HCEC 1CT (cell line): ENCODE data around the gene IFRD2.
"Not testable (repeated sequence)": the region's sequence is repeated elsewhere in the genome, so short reads cannot be mapped to it uniquely, and the experiment has no call there.

Experiments used
- DNase-seq: peaks from one replicate; pipeline ENCODE4 v3.0.0-alpha.2; 2017

The IFRD2 gene

DNA sequence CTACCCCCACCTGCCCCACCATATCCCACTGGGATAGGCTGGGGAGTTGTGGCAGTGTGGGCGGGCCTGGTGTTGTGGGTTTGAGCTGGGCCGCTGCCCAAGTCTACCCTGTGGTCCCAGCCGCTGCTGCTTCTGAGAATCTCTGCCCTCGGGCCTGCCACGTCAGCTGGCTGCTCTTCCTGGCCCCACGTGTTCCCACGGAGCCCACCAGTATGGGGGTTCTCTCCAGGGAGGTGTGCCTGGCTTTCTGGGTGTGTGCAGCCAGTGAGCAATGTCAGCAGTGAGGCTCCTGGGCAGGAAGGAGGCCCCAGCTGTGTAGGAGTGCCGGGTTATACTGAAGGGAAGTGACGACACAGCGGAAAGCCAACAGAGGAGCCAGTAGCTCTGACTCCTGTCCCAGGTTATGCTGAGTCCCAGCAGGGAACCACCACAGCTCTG, 45.7 kb downstream of the IFRD2 start:
- DNase-seq, result peak; percentile 76

DNA sequence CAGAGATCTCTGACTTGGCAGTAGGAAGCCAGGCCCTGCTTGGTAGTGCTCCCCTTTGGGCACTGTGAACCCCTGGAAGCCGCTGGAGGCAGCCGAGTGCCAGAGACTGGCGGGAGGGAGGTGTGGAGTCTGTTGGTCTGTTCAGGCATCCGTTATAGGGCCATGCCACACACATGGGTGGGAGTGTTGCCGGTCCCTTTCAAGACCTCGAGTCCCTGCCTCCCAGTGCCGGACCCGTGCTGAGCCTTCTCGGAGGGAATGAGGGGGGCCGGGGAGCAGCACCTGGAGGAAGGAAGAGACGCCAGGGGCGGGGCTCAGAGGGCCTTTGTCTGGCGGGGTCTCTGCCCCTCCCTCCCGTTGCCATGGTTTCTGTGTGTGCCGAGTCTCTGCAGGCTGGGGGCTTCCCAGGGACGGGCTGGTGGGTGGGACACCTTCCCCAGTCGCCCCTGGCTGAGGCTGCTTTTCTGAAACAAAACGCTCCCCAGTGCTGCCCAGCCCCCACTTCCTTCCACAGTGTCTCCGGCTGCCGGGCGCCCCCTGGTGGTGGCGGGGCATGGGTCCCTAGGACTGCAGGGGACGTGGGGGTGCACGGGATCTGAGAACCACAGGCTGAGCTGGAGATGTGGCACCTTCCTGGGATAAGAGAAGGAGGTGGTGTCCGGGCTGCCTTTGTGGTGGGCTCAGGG, 46.3 kb downstream of the IFRD2 start:
- peak; percentile 70 for DNase-seq

DNA sequence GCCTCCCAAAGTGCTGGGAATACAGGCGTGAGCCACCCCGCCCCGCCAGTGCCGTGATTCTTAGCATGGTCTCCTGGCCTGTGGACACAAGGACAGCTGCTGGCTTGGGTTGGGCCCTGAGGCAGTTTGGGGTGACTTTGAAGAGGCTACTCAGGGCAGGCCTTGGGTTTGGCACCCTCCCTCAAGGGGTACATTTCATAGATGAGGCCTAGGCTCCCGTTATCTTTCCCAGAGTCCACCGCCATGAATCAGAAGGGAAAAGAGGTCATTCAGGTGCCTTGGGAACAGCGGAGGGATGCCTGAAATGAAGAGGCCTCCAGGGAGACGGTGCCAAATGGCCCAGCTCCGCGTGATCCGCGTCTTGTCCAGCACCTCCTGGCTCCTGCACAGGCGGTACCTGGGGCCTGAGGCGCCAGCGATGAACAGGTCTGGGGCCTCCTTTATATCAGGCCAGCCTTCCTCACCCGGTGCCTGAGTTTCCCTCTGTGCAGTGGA, 46.9 kb downstream of the IFRD2 start:
- DNase-seq, result no peak

DNA sequence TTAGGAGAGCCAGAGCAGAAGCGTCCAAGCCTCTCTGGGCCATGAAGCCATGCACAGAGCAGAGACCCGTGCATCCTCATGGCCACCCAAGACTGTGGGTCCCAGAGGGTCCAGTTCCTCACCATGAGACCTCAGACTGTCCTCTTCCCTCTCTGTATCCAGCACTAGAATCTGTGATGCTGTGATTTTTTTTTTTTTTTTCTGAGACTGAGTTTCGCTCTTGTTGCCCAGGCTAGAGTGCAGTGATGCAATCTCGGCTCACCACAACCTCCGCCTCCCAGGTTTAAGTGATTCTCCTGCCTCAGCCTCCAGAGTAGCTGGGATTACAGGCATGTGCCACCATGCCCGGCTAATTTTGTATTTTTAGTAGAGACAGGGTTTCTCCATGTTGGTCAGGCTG, 47.4 kb downstream of the IFRD2 start:
- DNase-seq, result not testable (repeated sequence)

DNA sequence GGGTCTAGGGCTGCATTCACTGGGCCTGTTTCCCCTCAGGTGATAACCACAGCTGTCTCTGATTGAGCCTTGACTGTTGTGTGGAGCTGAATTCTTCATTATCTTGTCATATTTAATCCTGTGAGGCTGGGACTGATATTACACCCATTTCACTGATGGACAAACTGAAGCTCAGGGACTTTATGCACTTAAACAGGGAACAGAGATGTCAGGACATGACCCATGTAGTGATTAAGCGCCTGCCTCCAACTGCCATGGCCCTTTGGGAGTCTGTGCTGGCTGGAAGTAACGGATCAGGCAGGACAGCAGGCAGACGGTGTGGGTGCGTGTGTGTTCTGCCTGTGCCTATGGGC, 48.7 kb downstream of the IFRD2 start:
- DNase-seq, result no peak

DNA sequence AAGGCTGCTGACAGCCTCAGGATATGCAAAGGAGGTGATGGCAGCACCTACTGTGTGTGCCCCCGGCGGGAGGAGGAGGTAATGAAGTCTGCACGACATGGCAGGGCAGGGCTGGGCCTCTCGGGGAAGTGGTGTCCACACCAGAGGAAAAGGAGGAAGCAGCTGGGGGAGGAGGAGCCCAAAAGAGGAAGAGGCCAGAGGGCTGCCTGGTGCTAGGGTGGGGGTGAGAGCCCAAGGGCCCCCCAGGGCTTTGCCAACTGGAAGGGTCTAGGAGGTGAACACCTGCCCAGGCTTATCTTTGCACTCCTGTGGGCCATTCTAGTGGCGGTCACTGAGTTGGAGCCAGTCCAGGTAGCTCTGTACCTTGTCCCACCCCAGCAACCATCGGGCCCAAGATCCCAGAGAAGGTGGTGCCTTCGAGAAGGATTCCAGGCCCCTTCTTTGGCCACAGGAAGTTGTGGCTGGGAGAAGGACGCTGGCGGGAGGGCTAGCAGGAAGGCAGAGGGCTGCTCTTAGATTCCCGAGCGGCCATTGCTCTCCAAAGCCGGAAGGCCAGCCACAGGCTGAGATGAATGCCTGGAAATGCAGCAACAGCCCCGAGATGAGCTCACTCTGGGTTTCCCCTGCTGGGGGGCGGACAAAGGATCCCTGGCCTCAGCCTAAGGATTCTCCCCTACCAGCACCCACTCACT, 49.2 kb downstream of the IFRD2 start:
- no peak for DNase-seq

DNA sequence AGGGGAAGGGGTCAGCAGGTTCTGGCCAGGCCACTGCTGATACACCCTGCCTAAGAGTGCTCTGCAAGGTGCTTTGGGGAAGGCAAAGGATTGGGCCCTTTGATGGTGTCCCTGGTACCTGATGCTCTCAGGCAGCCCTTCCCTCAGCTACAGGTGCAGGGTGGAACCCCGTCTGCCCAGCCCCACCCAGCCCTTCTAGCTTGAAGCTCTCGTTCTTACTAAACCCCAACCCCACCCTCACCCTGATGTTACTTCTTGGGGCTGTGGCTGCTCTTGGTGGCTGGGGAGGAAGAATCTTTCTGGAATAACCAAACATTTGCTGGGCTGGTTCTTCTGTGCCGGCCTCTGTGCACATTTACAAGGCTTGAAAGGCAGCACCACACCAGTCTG, 49.9 kb downstream of the IFRD2 start:
- no peak for DNase-seq

DNA sequence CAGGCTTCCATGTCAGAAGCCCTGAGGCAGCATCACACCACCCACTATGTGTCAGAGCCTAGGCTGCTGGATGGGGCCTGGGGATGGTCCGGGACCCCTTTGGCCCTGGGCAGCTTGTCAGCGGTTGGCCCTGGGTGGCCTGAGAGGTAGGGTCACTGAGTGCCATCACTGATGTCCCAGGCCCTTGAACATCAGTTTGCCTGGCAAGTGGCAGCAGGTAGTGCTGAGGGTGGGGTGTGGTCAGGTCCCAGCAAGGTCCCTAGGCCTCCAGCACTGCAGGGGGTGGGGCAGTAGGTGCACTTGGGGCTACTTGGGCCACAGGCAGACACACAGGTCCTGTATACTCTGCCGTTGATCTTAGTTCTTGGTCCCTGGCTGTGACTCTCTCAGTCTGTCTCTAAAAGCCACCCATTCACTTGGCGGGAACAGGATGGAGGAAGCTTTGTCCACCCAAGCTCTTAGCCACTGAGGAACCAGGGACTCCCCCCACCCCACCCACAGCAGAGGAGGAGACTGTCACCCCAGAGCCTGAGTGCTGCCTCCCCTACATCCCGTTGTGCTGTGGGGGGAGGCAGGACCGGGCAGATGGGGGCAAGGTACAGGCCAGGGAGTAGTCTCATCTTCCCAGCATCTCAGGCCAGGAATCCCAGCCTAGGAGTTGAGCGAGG, 50.4 kb downstream of the IFRD2 start:
- no peak for DNase-seq

DNA sequence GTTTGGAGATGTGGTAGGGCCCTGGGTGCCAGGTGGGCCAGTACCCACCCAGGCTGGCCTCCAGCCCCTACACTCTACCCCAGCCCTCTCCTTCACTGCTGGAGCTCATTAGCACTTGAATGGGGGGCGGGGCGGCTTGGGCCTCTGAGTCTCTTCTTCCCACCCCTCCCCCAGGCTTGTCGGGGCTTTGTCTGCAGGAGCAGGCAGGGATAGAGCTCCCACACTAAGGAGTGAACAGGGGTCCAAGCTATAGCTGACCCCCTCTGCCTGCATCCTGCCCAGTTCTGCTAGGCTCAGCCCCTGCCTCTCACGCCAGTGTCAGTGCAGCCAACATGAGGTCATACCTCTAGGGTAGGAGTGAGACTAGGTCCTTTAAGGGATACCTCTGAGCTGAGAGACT, 51.1 kb downstream of the IFRD2 start:
- no peak for DNase-seq

DNA sequence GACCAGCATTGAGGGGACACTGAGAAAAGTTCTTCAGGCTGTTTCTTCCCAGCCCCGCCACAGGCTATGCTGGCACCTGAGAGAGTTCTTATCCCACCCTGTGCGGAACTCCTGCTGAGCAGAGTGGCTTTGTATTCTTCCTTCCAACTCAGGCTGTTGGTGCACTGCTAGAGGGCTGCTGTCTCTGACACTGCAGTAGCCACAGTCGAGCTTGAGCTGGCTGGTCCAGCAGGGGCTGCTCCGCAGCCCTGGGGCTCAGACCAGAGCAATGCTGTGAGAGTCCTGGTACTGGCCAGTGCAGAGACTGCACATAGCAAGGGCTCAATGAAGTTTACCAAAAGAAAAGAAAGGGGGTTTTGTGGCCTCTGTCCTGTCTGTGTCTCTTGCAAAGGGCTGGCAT, 52.6 kb downstream of the IFRD2 start:
- DNase-seq, result no peak

DNA sequence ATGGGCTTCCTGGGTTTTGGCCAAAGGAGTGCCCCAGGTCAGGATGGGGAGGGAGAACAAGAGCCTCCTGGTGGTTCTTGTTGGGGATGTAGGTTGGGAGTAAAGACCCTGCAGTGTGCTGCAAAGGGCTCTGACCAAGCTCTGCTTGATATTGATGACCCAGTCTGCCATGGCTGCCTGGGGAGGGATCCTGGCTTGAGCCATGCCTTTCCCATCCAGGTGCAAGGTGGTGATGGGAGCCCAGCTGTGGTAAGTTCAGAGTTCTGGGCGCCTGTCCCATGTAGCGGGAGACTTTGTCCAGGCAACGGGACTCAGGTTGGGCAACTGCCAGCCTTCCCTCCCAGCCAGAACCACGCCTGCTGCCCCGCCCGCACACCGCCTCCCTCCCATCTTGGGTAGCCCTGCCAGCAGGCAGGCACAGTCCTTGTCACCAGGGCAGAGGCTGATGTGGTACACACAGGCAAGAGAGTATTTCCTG, 53.6 kb downstream of the IFRD2 start:
- DNase-seq, result no peak

DNA sequence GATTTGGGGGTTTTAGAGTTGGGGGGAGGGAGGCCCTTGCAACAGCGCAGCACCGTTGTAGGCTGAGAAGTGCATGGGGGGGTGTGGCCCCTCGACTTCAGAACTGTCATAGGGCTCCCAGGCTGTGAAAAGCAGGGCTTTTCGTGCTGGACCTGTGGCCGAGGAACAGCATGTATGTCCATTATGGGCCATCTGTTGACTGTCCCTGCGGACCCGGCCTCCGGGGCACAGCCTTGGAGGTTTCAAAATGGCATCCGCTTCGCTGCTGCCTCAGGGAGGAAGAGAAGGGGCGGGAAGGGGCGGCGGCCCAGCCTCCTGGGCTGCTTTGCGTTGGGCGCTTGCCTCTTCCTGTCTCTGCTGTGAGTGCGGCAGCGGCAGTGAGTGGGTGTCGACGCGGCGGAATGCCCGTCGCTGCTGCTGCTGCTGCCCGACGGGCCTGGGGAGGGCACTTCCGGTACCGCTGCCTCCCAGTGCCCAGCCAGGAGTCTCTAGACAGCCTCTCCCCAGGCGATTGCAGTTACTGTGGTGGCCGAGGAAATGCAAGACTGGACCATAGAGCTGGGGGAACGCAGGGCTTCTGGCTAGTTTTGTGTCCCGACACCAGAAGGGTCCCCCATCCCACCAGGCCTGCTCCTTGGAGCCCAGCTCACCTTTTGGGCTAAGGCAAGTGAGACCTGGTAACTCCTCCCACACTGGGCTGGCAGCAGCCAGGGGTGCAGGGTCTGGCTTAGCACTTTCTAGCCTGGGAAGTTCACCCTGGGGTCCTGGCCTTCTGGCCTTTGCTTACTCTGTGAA, 54.3 kb downstream of the IFRD2 start:
- peak; percentile 83 for DNase-seq
